HepG2 (cell line): ENCODE measurements around the gene FCN3. TPM values are rescaled to one million over a fixed set of nuclear protein-coding genes. Genes with fewer than 3 reads are reported as not detected.

Experiments
- CEBPZ ChIP-seq: IDR thresholded peaks from 2 replicates; pipeline ENCODE4 v1.6.1; 2012; ENCODE audit warnings: low read length, improper control_type of control experiment
- FOXK2 ChIP-seq: fragments of 450-650 bp; IDR thresholded peaks from 2 replicates; pipeline ENCODE4 v1.6.1; 2016
- FOXM1 ChIP-seq: sonication (generic); formaldehyde crosslinking; IDR thresholded peaks from 2 replicates; pipeline ENCODE4 v1.5.0; 2020; ENCODE audit warnings: missing genetic modification reagents
- KLF16 ChIP-seq, 2 experiments: sonication (generic) in 1 of 2; formaldehyde crosslinking in 1 of 2; IDR thresholded peaks; 2 replicates each; pipeline versions ENCODE4 v1.6.1 to v1.8.0; 2016 to 2023; ENCODE audit warnings: missing genetic modification reagents in 2 of 2, missing compliant biosample characterization in 1 of 2
- MTA1 ChIP-seq: sonication (generic); formaldehyde crosslinking; IDR thresholded peaks from 2 replicates; pipeline ENCODE4 v1.4.0; 2020; ENCODE audit warnings: missing genetic modification reagents, mild to moderate bottlenecking, borderline replicate concordance
- NFYC ChIP-seq: IDR thresholded peaks from 2 replicates; pipeline ENCODE4 v1.6.1; 2016; ENCODE audit warnings: missing genetic modification reagents, missing compliant biosample characterization
- NR2F6 ChIP-seq, 2 experiments: IDR thresholded peaks; 2 replicates each; pipeline ENCODE4 v1.6.1; 2016; ENCODE audit warnings: antibody characterized with exemption in 1 of 2, mild to moderate bottlenecking in 1 of 2
- PTBP1 ChIP-seq: fragments of 200-400 bp; formaldehyde crosslinking; IDR thresholded peaks from 2 replicates; pipeline ENCODE4 v1.6.1; 2018; ENCODE audit warnings: low read length, low read depth; ENCODE audit not compliant: poor library complexity, severe bottlenecking
- ZBTB42 ChIP-seq: sonication (generic); formaldehyde crosslinking; IDR thresholded peaks from 2 replicates; pipeline ENCODE4 v1.5.0; 2020; ENCODE audit warnings: mild to moderate bottlenecking, missing genetic modification reagents
- ZFP41 ChIP-seq: sonication (generic); formaldehyde crosslinking; IDR thresholded peaks from 2 replicates; pipeline ENCODE4 v1.4.0; 2020; ENCODE audit warnings: mild to moderate bottlenecking, missing genetic modification reagents, borderline replicate concordance
- ZNF281 ChIP-seq: sonication (generic); formaldehyde crosslinking; IDR thresholded peaks from 2 replicates; pipeline ENCODE4 v1.4.0; 2020; ENCODE audit warnings: missing genetic modification reagents, borderline replicate concordance
- ZNF326 ChIP-seq: sonication (generic); formaldehyde crosslinking; IDR thresholded peaks from 2 replicates; pipeline ENCODE4 v1.4.0; 2020; ENCODE audit warnings: missing genetic modification reagents, borderline replicate concordance
- polyA plus RNA-seq, 8 experiments: library from polyadenylated mRNA; depleted of rRNA in 3 of 8; stranded (reverse) in 7 of 8; unstranded in 1 of 8; fragments of >200 nt; fragmentation: Illumina TruSeq in 4 of 8; extraction: Trizol in 4 of 8; gene quantifications; 2 replicates each; pipeline versions ENCODE4 v1.2.1 to v1.2.3, GENCODE V29; 2011 to 2016; ENCODE audit warnings: low read depth in 4 of 8, missing spikeins in 1 of 8, mixed read lengths in 1 of 8; ENCODE audit not compliant: insufficient read depth in 1 of 8
- total RNA-seq, 5 experiments: library from RNA; depleted of rRNA; stranded (reverse); fragments of >200 nt; fragmentation: Illumina TruSeq; extraction: Trizol; gene quantifications; 2 replicates each; pipeline ENCODE4 v1.2.3, GENCODE V29; 2016; ENCODE audit warnings: low read depth in 1 of 5
- TF ChIP-seq, protein P1 (sequence below): sonication (generic); formaldehyde crosslinking; IDR thresholded peaks from 2 replicates; pipeline ENCODE4 v1.5.1; 2020; ENCODE audit warnings: mild to moderate bottlenecking, missing genetic modification reagents, moderate library complexity
- TF ChIP-seq, protein P2 (sequence below): sonication (generic); formaldehyde crosslinking; conservative IDR thresholded peaks from 2 replicates; pipeline ENCODE4 v1.4.0; 2020; ENCODE audit warnings: missing genetic modification reagents
- TF ChIP-seq, protein P3 (sequence below): sonication (generic); formaldehyde crosslinking; conservative IDR thresholded peaks from 2 replicates; pipeline ENCODE4 v1.8.0; 2022; ENCODE audit warnings: low read depth, missing genetic modification reagents

FCN3 gene
- total and polyA plus RNA-seq, 2 of the 13 experiments (the other 11 are each of a cell fraction or from before 2014, with no cell fraction given) = not detected

- TF ChIP-seq ZNF281 (CRISPR knock-in tag) = no peak
- TF ChIP-seq ZBTB42 = no peak
- no peak; the same call in 1 of the 2 replicates for TF ChIP-seq MTA1 (CRISPR knock-in tag)
- no peak for TF ChIP-seq ZFP41 (CRISPR knock-in tag)
- TF ChIP-seq FOXM1 (CRISPR knock-in tag) = no peak
- no peak for TF ChIP-seq NR2F6 (IDR thresholded peaks at IDR 0.05)
- peak; percentile 35 for TF ChIP-seq NR2F6 (CRISPR knock-in tag; IDR thresholded peaks at IDR 0.05)
- no peak for TF ChIP-seq FOXK2
- TF ChIP-seq CEBPZ = no peak
- TF ChIP-seq, protein P1, sequence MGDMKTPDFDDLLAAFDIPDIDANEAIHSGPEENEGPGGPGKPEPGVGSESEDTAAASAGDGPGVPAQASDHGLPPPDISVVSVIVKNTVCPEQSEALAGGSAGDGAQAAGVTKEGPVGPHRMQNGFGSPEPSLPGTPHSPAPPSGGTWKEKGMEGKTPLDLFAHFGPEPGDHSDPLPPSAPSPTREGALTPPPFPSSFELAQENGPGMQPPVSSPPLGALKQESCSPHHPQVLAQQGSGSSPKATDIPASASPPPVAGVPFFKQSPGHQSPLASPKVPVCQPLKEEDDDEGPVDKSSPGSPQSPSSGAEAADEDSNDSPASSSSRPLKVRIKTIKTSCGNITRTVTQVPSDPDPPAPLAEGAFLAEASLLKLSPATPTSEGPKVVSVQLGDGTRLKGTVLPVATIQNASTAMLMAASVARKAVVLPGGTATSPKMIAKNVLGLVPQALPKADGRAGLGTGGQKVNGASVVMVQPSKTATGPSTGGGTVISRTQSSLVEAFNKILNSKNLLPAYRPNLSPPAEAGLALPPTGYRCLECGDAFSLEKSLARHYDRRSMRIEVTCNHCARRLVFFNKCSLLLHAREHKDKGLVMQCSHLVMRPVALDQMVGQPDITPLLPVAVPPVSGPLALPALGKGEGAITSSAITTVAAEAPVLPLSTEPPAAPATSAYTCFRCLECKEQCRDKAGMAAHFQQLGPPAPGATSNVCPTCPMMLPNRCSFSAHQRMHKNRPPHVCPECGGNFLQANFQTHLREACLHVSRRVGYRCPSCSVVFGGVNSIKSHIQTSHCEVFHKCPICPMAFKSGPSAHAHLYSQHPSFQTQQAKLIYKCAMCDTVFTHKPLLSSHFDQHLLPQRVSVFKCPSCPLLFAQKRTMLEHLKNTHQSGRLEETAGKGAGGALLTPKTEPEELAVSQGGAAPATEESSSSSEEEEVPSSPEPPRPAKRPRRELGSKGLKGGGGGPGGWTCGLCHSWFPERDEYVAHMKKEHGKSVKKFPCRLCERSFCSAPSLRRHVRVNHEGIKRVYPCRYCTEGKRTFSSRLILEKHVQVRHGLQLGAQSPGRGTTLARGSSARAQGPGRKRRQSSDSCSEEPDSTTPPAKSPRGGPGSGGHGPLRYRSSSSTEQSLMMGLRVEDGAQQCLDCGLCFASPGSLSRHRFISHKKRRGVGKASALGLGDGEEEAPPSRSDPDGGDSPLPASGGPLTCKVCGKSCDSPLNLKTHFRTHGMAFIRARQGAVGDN = peak; percentile 91
- no peak; the same call in 1 of the 2 replicates for TF ChIP-seq NFYC (CRISPR knock-in tag)
- TF ChIP-seq, protein P2, sequence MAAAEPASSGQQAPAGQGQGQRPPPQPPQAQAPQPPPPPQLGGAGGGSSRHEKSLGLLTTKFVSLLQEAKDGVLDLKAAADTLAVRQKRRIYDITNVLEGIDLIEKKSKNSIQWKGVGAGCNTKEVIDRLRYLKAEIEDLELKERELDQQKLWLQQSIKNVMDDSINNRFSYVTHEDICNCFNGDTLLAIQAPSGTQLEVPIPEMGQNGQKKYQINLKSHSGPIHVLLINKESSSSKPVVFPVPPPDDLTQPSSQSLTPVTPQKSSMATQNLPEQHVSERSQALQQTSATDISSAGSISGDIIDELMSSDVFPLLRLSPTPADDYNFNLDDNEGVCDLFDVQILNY = no peak
- no peak for TF ChIP-seq ZNF326
- TF ChIP-seq KLF16 (CRISPR knock-in tag; IDR thresholded peaks at IDR 0.05) = peak in 1 of 2 experiments; percentile 51; a peak in 1 of 4 replicates
- TF ChIP-seq, protein P3, sequence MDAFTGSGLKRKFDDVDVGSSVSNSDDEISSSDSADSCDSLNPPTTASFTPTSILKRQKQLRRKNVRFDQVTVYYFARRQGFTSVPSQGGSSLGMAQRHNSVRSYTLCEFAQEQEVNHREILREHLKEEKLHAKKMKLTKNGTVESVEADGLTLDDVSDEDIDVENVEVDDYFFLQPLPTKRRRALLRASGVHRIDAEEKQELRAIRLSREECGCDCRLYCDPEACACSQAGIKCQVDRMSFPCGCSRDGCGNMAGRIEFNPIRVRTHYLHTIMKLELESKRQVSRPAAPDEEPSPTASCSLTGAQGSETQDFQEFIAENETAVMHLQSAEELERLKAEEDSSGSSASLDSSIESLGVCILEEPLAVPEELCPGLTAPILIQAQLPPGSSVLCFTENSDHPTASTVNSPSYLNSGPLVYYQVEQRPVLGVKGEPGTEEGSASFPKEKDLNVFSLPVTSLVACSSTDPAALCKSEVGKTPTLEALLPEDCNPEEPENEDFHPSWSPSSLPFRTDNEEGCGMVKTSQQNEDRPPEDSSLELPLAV = no peak
- TF ChIP-seq PTBP1 = peak; percentile 51
Measured at GRCh38 chr1:27342778-27343638, 31.6 kb downstream of the FCN3 start (continued).
